Brain microvascular endothelial cell (primary cell): ENCODE data around the gene CC2D1A.
"Not testable (repeated sequence)": the region's sequence is repeated elsewhere in the genome, so short reads cannot be mapped to it uniquely, and the experiment has no call there.

Experiments
- DNase-seq: peaks from one replicate; pipeline ENCODE4 v3.0.0-alpha.2; 2020
- H3K27ac ChIP-seq: fragments of 250-450 bp; sonication (Bioruptor Pico); 2 replicates; pipeline ENCODE4 v1.5.1; 2020; ENCODE audit warnings: mild to moderate bottlenecking, moderate library complexity
- H3K27me3 ChIP-seq: fragments of 250-450 bp; sonication (Bioruptor Pico); replicated peaks from 2 replicates; pipeline ENCODE4 v1.5.1; 2020; ENCODE audit warnings: mild to moderate bottlenecking
- H3K36me3 ChIP-seq: fragments of 250-450 bp; sonication (Bioruptor Pico); replicated peaks from 2 replicates; pipeline ENCODE4 v1.5.1; 2020; ENCODE audit warnings: mild to moderate bottlenecking
- H3K4me3 ChIP-seq: 2 replicates; pipeline ENCODE4 v1.5.1; 2011; ENCODE audit warnings: low read depth, mild to moderate bottlenecking, control low read depth, low read length, moderate library complexity
- in situ Hi-C: cut with HindIII; loops from 2 replicates; pipeline ENCODE4 v1.10.0; 2017; ENCODE audit warnings: low sequenced_read_pairs, low pct_ligation_motif_present
- TF ChIP-seq, protein P1 (sequence below): IDR thresholded peaks from 2 replicates; pipeline ENCODE4 v1.5.1; 2011; ENCODE audit warnings: low read depth, mild to moderate bottlenecking, moderate library complexity, low read length, control low read depth, inconsistent platforms; ENCODE audit errors: missing control alignments

The CC2D1A gene

DNA sequence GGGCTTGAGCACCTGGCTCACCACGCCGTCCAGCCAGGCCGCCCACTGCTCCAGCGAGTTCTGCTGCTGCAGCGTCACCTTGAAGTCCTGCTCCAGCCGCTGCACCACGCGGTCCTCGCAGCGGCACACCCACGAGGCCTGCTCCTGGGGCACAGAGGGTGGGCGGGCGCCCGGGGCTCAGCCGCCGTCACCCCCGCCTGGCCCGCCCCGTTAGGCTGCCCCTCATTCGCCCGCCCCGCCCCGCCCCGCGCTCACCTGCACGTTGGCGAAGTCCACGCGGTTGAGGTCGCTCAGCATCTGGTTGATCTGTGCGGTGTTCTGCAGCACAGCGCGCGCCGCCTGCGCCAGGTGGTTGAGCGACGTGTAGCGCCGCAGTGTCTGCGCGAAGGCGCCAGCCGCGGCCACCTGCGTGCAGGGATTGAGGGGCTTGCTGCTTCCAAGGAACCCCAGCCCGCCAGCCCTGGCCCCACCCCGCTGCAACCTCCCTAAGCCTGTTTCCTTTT, 57.7 kb downstream of the CC2D1A start:
- Histone ChIP-seq H3K27me3 (no peaks in the 10 kb centered on the region), H3K4me3 (no peak overlapping the region), H3K36me3 (peaks cover 48% of the 10 kb centered on the region), H3K27ac (no peak overlapping the region)
- TF ChIP-seq, protein P1, sequence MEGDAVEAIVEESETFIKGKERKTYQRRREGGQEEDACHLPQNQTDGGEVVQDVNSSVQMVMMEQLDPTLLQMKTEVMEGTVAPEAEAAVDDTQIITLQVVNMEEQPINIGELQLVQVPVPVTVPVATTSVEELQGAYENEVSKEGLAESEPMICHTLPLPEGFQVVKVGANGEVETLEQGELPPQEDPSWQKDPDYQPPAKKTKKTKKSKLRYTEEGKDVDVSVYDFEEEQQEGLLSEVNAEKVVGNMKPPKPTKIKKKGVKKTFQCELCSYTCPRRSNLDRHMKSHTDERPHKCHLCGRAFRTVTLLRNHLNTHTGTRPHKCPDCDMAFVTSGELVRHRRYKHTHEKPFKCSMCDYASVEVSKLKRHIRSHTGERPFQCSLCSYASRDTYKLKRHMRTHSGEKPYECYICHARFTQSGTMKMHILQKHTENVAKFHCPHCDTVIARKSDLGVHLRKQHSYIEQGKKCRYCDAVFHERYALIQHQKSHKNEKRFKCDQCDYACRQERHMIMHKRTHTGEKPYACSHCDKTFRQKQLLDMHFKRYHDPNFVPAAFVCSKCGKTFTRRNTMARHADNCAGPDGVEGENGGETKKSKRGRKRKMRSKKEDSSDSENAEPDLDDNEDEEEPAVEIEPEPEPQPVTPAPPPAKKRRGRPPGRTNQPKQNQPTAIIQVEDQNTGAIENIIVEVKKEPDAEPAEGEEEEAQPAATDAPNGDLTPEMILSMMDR: no peak
- in situ Hi-C loops: no loop called here
- DNase-seq: no peak

DNA sequence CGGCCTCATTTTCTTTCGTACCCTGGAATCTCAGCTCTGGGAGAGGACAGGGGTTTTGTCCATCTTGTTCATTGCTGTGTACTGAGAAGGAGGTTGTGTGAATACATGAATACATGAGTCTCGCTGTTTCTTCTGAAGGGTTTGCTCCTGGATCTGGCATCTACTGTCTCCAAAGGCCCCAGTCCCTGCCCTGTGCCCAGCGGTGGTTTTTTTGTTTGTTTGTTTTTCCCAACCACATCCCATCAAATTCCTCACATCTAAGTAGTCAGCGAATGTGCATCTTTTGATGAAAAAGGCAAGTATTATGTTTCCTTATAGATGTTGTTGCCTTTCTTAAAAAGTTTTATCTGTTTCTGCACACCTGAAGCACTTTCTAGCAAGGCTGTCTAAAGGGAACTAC, 58.8 kb downstream of the CC2D1A start:
- Histone ChIP-seq H3K36me3 (peaks cover 49% of the 10 kb centered on the region), H3K27ac (no peak overlapping the region), H3K4me3 (no peak overlapping the region), H3K27me3 (no peaks in the 10 kb centered on the region)
- in situ Hi-C loops: no loop called here
- TF ChIP-seq, protein P1: no peak
- no peak for DNase-seq

DNA sequence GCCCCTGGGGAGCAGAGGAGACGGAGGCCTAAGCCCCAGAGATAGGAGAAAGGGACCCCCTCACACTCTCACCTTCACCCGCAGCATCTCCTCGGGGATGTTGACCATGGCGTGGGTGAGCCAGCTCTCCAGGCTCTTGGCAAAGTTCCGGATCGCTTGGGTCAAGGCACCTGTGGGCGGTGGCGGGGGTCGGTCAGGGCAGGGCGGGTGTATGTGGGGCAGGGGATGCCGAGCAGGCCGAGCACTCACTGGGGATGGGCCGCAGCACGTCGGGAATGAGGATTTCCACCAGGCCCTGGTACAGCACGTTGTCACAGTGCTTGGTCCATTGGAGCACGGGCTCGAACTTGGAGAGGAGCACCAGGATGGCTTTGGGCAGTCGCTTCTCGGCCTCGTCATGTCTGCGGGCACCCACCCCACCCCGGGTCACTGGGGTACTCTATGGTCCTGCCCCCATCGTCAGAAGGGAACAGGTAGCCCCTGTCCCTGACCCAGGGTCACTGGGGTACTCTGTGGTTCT, 59.4 kb downstream of the CC2D1A start:
- Histone ChIP-seq H3K36me3 (peaks cover 45% of the 10 kb centered on the region), H3K27me3 (no peaks in the 10 kb centered on the region), H3K4me3 (no peak overlapping the region), H3K27ac (no peak overlapping the region)
- in situ Hi-C loops: no loop called here
- TF ChIP-seq, protein P1: no peak
- no peak for DNase-seq

DNA sequence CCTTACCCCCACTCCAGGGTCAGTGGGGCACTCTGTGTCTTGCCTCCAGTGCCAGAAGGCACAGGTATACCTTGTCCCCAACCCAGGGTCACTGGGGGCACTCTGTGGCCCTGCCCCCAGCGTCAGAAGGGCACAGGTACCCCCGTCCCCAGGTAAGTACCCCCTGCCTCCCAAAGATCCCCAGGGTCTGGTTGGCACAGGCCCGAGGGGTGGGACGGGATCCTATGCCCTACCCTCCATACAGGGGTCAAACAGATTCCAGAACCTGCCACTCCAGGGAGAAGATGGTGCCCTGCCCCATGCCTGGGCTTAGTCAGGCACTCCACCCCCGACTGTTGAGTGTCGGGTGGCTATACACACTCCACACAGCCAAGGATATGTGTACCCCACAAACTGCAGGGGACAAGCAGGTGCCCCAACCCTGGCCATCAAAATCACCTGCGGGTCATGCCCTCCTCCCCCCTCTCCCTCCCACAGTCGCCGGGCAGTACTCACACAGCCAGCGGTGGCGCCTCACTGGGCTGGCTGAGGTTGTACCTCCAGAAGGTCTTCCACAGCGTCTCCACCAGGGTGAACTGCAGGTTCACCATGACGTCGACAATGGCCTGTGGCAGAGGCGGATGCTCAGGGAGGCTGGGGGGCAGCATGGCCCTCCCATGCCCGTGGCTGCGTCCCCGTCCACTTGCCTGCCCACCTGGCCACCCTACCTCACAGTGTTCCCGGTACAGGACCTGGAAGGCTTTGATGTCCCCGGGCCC, 60.1 kb downstream of the CC2D1A start:
- no peak for DNase-seq
- Histone ChIP-seq H3K27me3 (no peaks in the 10 kb centered on the region), H3K36me3 (peaks cover 40% of the 10 kb centered on the region), H3K4me3 (no peak overlapping the region), H3K27ac (no peak overlapping the region)
- TF ChIP-seq, protein P1: no peak
- in situ Hi-C loops: no loop called here

DNA sequence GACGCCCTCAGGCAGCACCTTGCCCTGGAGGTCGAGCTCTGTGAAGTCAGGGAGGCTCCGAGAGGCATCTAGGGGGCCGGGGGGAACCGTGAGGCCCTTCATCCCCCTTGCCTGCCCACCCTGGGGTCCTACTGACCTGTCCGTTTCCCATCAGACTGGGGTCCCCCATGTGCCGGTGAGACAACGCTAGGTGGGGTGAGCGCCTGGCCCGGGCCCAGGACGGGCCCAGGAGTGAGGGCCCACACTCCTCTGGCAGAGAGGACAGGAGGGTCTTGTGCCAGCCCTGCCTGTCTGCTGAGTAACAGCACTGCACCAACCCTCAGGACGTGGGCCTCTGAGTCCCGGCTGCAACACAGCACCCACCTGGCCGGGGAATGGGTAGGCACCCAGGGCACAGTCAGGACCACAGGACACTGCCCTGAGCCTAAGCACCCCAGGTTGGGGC, 60.7 kb downstream of the CC2D1A start:
- Histone ChIP-seq H3K27me3 (no peaks in the 10 kb centered on the region), H3K4me3 (no peak overlapping the region), H3K36me3 (peaks cover 40% of the 10 kb centered on the region), H3K27ac (no peak overlapping the region)
- TF ChIP-seq, protein P1: no peak
- DNase-seq: no peak
- in situ Hi-C loops: no loop called here

DNA sequence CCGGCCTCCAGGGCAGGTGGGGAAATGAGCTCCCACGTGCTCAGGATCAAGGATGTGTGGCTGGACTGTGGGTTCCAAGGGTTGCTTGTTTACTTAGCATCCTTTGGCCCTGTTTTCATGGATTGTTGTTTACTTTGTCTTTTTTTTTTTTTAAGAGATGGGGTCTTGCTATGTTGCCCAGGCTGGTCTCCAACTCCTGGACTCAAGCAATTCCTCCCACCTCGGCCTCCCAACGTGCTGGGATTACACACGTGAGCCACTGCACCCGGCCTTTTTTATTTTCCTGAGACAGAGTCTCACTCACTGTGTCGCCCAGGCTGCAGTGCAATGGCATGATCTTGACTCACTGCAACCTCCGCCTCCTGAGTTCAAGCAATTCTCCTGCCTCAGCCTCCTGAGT, 61.2 kb downstream of the CC2D1A start:
- DNase-seq, in situ Hi-C loops, H3K4me3 ChIP-seq, H3K27me3 ChIP-seq, H3K27ac ChIP-seq: not testable (repeated sequence)
- peaks cover 38% of the 10 kb centered on the region for H3K36me3 ChIP-seq
